AG09309 (cell line): Measurements from ENCODE around the gene ARHGAP24.
A peak's percentile ranks its signal among the peaks of the same experiment; 100 is the strongest.

Source experiments
- DNase-seq: peaks from one replicate; pipeline ENCODE4 v3.0.0-alpha.2; 2010; ENCODE audit warnings: low read depth
- H3K4me3 ChIP-seq: 2 replicates; pipeline ENCODE4 v1.5.1; 2011; ENCODE audit warnings: mild to moderate bottlenecking, low read depth, low read length, moderate library complexity; ENCODE audit not compliant: control insufficient read depth
- TF ChIP-seq, protein P1 (sequence below): IDR thresholded peaks from 2 replicates; pipeline ENCODE4 v1.5.1; 2011; ENCODE audit warnings: mild to moderate bottlenecking, low read depth, low read length, inconsistent platforms; ENCODE audit not compliant: insufficient read depth, control insufficient read depth; ENCODE audit errors: missing control alignments

ARHGAP24 gene

DNA sequence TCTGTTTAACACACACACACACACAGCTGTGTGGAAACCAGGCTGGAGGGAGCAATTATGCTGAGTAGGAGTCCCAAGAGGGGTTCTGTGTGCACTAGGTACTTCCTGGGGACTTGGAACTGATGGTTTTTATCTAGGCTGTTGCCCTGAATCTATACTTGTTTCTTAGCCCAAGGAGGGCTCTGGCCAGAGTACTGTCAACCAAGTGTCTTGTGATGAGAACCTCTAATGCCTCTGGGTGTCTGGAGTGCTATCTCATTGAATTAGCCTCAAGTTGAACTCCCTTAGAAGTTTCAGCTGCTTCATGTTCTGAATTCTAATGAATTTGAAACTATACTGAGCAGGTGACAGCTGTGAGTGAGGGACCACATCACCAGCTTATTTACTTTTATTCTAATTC lies 16.6 kb downstream of the ARHGAP24 start:
- H3K4me3 ChIP-seq, result no peak overlapping the region
- DNase-seq, result no peak
- TF ChIP-seq, protein P1, sequence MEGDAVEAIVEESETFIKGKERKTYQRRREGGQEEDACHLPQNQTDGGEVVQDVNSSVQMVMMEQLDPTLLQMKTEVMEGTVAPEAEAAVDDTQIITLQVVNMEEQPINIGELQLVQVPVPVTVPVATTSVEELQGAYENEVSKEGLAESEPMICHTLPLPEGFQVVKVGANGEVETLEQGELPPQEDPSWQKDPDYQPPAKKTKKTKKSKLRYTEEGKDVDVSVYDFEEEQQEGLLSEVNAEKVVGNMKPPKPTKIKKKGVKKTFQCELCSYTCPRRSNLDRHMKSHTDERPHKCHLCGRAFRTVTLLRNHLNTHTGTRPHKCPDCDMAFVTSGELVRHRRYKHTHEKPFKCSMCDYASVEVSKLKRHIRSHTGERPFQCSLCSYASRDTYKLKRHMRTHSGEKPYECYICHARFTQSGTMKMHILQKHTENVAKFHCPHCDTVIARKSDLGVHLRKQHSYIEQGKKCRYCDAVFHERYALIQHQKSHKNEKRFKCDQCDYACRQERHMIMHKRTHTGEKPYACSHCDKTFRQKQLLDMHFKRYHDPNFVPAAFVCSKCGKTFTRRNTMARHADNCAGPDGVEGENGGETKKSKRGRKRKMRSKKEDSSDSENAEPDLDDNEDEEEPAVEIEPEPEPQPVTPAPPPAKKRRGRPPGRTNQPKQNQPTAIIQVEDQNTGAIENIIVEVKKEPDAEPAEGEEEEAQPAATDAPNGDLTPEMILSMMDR, result no peak

DNA sequence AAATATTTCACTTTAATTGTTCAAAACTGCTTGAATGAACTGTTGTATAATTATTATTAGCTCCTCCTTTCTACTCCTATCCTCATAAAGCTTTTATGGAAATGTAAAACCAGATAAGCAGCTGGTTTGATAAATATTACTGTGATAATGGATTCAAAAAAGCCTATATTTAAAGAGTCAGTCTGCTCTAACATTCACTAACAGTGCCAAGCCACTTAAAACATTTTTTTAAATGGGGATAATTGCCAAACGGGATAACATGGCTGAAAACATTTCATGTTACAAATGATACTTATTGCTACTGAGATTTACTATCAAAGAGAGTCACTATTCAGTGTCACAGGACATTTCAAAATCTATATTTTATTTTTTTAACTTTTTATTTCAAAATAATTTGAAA lies 17.4 kb downstream of the ARHGAP24 start:
- H3K4me3 ChIP-seq, result no peak overlapping the region
- DNase-seq, result no peak
- TF ChIP-seq, protein P1, result no peak

DNA sequence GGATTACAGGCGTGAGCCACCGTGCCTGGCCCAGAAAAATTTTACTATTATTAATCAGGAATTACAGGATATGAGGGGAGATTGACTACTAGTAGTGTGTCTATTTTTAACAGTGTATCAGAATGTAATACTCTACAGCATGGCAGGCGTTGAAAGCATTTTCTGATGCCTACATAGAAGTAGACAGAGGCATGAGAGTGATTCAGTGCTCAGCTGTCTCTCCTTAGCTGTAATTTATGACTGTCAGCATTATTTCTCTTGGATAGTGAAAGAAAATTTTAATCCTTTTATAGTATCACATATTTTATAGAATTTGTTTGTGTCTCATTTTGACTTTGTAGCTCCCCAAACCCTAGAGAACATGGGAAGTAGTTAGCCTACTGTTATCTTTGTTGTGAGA lies 20.7 kb downstream of the ARHGAP24 start:
- H3K4me3 ChIP-seq, result no peak overlapping the region; the same call in none of the 2 replicates
- TF ChIP-seq, protein P1, result no peak
- DNase-seq, result no peak

DNA sequence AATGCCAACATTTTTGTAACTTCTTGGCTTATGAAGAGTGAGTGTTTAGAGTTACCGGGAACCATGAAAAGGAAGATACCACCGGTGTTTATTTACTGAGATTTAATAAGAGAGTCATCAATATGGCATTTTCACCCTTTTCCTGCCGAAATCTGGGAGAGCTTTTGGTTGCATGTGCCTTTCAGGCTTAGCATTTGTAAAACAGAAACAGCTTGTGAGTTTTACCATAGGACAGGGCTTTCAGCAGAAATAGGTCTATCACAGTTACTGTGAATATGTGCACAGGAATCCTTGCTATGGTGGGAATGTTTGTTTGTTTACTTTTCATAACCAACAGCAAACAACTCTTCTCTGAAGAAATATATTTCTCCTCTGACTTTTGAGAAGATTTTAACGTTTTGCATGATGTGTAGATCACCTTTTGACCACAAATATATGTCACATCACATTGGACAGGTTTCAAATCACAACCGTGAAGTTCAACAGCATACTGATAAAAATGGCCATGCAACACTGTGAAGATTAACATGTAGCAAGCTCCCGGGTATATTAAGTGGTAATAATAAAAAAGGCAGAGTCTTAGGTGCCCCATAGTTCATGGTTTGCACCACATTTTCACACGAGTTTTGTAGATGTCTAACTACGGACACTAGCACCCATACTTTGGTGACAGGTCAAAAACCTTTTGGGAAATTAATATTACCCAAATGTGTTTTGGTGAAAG lies 21.3 kb downstream of the ARHGAP24 start:
- no peak for DNase-seq
- TF ChIP-seq, protein P1, result no peak
- no peak overlapping the region; the same call in 1 of the 2 replicates for H3K4me3 ChIP-seq

- TF ChIP-seq, protein P1, result no peak
- no peak overlapping the region for H3K4me3 ChIP-seq
- DNase-seq, result peak; percentile 56
Observed at GRCh38 chr4:85496933-85497332, 22.0 kb downstream of the ARHGAP24 start.

DNA sequence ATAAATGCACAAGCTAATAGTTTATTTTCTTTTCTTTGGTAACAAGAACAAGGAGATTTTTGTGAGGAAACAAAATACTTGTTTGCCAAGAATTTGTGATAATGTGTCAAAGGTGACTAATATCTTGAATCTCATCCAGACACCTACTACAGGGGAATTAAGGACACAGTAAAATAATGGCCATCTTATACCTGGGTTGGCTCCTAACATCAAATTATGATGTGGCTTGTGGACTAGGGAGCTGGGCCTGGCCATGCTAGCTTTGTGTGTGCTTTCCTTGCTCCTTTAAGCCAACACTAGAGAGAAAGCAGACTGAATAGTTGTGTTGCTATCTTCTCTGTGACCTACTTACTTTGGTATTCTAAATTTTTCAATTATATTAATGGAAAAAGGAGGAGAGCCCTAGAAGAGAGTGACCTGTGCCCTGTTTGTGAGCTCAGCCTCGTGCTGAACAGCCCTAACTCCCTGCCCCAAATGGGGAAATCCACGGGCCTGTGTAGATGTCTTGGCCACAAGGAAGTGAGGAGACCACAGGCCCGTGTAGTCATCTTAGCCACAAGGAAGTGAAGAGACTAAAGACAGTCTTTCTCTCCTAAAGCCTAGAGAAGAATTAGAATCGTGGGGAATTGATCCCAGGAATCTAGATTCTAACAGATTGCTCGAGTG lies 23.3 kb downstream of the ARHGAP24 start:
- TF ChIP-seq, protein P1, result no peak
- no peak for DNase-seq
- no peak overlapping the region for H3K4me3 ChIP-seq
